ENCODE data around the gene MBD4.

GRCh38 chr3:129434140-129434539 lies 5.6 kb downstream of the MBD4 start:
- TF ChIP-seq CTCF (IDR thresholded peaks at IDR 0.05) (no peak), ZFX (IDR thresholded peaks at IDR 0.05; ENCODE audit: borderline replicate concordance) (no peak)
